ENCODE data around the gene ALG12. TPM values are rescaled to one million over a fixed set of nuclear protein-coding genes. Genes with fewer than 3 reads are reported as not detected.

The ALG12 gene
- total and polyA plus RNA-seq, 2 of the 13 experiments (the other 11 are each of a cell fraction or from before 2014, with no cell fraction given): 7.8 to 15.8 TPM

GRCh38 chr22:49958931-49959781, 40.9 kb upstream of the ALG12 start (continued):
- TF ChIP-seq, protein P1, sequence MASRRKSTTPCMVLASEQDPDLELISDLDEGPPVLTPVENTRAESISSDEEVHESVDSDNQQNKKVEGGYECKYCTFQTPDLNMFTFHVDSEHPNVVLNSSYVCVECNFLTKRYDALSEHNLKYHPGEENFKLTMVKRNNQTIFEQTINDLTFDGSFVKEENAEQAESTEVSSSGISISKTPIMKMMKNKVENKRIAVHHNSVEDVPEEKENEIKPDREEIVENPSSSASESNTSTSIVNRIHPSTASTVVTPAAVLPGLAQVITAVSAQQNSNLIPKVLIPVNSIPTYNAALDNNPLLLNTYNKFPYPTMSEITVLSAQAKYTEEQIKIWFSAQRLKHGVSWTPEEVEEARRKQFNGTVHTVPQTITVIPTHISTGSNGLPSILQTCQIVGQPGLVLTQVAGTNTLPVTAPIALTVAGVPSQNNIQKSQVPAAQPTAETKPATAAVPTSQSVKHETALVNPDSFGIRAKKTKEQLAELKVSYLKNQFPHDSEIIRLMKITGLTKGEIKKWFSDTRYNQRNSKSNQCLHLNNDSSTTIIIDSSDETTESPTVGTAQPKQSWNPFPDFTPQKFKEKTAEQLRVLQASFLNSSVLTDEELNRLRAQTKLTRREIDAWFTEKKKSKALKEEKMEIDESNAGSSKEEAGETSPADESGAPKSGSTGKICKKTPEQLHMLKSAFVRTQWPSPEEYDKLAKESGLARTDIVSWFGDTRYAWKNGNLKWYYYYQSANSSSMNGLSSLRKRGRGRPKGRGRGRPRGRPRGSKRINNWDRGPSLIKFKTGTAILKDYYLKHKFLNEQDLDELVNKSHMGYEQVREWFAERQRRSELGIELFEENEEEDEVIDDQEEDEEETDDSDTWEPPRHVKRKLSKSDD (CRISPR knock-in tag; IDR thresholded peaks at IDR 0.05; ENCODE audit: low read depth): peak; percentile 40; the same call in 1 of the 2 replicates
- TF ChIP-seq ZNF468 (CRISPR knock-in tag; IDR thresholded peaks at IDR 0.05): no peak
- no peak for TF ChIP-seq ZNF354B (CRISPR knock-in tag; IDR thresholded peaks at IDR 0.05)
- TF ChIP-seq ZNF12 (CRISPR knock-in tag; IDR thresholded peaks at IDR 0.05): no peak
- no peak for TF ChIP-seq ZBTB8A (CRISPR knock-in tag; IDR thresholded peaks at IDR 0.05; ENCODE audit: borderline replicate concordance, low read depth)
- TF ChIP-seq JARID2 (CRISPR knock-in tag; IDR thresholded peaks at IDR 0.05; ENCODE audit: insufficient replicate concordance): peak; percentile 14
- no peak; the same call in 1 of the 2 replicates for TF ChIP-seq MXD4 (CRISPR knock-in tag; IDR thresholded peaks at IDR 0.05)
- peak; percentile 14; the same call in 1 of the 2 replicates for TF ChIP-seq CREM (IDR thresholded peaks at IDR 0.05)
- no peak for TF ChIP-seq CREM (CRISPR knock-in tag; IDR thresholded peaks at IDR 0.05)
- no peak for TF ChIP-seq HNRNPLL (IDR thresholded peaks at IDR 0.05; ENCODE audit: low read depth, low read length, poor library complexity, severe bottlenecking)
- TF ChIP-seq PLSCR1 (CRISPR knock-in tag; IDR thresholded peaks at IDR 0.05; ENCODE audit: borderline replicate concordance): no peak
- no peak for TF ChIP-seq IKZF1 (IDR thresholded peaks at IDR 0.05)
- TF ChIP-seq EZH2 (conservative IDR thresholded peaks at IDR 0.05; ENCODE audit: low read depth, low read length): no peak
- no peak for TF ChIP-seq RAD51 (IDR thresholded peaks at IDR 0.05; ENCODE audit: borderline replicate concordance)
- TF ChIP-seq HOXA7 (CRISPR knock-in tag; IDR thresholded peaks at IDR 0.05): no peak
- peak in 1 of 2 experiments; percentile 46; a peak in 1 of 4 replicates for TF ChIP-seq REST (IDR thresholded peaks at IDR 0.05; ENCODE audit: borderline replicate concordance in 1 of 2, low read depth in 1 of 2, low read length in 2 of 2)
- TF ChIP-seq, protein P2, sequence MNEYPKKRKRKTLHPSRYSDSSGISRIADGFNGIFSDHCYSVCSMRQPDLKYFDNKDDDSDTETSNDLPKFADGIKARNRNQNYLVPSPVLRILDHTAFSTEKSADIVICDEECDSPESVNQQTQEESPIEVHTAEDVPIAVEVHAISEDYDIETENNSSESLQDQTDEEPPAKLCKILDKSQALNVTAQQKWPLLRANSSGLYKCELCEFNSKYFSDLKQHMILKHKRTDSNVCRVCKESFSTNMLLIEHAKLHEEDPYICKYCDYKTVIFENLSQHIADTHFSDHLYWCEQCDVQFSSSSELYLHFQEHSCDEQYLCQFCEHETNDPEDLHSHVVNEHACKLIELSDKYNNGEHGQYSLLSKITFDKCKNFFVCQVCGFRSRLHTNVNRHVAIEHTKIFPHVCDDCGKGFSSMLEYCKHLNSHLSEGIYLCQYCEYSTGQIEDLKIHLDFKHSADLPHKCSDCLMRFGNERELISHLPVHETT (CRISPR knock-in tag; conservative IDR thresholded peaks at IDR 0.05): 0 out of 2 replicates have a peak, but pooled peaks have one; percentile 6
- TF ChIP-seq, protein P3, sequence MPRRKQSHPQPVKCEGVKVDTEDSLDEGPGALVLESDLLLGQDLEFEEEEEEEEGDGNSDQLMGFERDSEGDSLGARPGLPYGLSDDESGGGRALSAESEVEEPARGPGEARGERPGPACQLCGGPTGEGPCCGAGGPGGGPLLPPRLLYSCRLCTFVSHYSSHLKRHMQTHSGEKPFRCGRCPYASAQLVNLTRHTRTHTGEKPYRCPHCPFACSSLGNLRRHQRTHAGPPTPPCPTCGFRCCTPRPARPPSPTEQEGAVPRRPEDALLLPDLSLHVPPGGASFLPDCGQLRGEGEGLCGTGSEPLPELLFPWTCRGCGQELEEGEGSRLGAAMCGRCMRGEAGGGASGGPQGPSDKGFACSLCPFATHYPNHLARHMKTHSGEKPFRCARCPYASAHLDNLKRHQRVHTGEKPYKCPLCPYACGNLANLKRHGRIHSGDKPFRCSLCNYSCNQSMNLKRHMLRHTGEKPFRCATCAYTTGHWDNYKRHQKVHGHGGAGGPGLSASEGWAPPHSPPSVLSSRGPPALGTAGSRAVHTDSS (CRISPR knock-in tag; conservative IDR thresholded peaks at IDR 0.05): no peak
